HG02763 (cell line): Measurements from ENCODE around the gene NWD2.

Experiments
- ATAC-seq: cut with Tn5 transposase; IDR thresholded peaks from one replicate; pipeline ENCODE4 v1.9.1; 2021; ENCODE audit warnings: mild to moderate bottlenecking, moderate library complexity; ENCODE audit not compliant: unreplicated experiment

The NWD2 gene

DNA sequence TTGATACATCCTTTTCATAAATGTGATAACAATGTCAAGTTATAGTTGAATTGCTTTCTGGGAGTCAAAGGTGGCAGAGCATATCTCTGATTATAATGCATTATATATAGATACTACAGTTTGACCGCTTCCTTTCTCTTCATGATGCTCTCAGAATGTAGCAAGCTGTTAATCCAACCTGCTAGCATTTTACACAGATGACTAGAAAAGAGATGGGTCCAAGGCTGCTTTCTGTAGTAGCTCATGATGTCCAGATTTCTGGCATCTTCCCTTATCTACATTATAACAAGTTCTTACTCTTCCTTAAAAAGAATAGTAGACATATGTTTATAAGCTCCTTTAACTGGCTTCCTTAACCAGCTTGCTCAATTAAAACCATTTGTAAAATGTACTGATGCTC is 192.0 kb downstream of the NWD2 start:
- ATAC-seq, result no peak

DNA sequence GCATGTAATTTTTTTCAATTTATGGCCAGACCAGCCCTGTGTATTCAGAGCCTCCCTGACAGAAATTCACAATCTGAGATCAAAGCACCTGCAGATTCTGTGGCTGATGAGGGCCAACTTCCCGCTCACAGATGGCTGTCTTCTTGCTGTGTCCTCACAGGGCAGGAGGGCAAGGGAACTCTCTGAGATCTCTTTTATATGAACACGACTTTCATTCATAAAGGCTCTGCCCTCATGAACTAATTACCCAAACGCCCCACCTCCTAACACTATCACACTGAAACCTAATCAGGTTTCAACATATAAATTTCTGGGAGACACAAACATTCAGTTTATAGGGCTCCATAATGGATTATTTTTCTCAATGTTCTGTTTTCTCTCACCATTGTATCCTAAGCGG is 192.6 kb downstream of the NWD2 start:
- ATAC-seq, result no peak

DNA sequence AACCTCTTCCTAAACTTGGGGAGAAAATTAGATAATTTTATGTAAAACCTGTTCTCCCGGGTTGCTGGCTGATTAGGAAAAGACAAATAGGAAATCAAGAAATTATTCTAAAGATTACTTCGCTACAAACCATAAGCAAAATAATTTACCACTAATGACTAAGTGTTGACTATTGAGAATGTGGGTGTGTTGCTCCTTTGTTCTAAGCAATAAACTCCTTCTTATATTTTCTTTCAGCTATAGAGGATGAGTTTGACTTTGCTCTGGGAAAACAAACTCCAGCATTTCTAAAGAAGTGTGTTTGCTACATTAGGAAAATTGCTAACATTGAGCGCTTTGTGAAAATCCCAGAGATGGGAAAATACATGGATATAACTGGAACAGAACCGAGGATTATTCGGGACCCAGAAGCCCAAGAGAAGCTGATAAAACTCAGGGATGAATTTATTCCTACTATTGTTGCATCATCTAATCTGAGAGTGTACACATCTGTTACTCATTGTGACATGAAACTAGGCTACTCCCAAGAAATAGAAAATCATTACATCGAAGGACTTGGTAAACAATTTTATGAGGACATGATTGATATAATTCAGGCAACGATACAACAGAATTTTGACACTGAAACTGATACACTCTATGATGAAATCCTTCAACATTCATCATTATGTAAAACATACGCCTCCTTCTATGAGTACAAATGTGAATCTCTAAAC is 194.2 kb downstream of the NWD2 start:
- no peak for ATAC-seq

DNA sequence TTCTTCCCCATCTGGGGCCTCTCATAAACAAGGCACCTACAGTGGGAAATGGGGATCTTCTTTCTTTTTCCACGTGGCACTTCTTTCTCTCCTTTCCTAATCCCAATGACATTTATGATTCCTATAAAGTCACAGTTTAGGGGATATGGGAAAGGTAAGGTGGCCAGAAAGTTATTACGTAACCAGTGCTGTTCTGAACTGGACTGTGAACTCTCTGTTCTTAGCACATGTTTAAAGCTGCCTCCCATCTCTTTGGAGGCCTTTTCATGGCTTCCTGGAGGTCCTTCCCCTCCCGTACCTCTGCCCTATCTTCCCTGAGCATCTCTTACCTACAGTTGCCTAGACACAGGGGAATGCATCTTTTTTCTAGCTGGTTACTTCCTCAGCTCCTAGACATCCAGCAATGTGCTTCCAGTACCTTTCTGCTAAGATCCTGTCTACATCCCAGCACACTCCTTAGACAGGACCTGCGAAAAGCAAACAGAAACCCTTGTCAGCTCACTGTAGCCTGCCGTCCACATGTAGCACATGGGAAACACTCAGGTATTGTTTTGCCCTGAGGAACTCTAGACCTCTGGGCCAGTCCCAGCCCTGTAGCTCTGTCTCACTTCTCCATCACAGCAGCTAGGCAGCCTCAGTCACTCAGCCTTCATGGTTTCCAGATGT is 195.4 kb downstream of the NWD2 start:
- ATAC-seq, result no peak

DNA sequence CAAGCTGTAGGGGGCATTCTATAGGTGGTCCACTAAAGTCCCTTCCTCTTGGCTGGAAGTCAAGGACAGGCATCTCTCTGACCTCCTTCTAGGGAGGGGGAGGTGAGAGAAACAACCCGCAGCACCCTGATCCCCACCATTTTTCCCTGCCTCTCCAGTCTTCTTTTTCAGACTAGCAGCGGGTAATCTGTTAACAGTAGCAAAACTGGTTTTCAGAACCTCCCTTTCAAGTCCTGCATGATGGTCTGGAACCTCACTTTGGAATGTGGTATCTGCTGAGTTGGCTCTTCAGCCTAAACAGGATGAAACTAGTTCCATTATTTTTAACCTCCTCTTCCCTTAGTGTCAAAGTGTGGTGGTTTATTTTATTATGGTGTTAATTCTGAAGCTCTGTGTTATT is 196.0 kb downstream of the NWD2 start:
- ATAC-seq, result no peak

DNA sequence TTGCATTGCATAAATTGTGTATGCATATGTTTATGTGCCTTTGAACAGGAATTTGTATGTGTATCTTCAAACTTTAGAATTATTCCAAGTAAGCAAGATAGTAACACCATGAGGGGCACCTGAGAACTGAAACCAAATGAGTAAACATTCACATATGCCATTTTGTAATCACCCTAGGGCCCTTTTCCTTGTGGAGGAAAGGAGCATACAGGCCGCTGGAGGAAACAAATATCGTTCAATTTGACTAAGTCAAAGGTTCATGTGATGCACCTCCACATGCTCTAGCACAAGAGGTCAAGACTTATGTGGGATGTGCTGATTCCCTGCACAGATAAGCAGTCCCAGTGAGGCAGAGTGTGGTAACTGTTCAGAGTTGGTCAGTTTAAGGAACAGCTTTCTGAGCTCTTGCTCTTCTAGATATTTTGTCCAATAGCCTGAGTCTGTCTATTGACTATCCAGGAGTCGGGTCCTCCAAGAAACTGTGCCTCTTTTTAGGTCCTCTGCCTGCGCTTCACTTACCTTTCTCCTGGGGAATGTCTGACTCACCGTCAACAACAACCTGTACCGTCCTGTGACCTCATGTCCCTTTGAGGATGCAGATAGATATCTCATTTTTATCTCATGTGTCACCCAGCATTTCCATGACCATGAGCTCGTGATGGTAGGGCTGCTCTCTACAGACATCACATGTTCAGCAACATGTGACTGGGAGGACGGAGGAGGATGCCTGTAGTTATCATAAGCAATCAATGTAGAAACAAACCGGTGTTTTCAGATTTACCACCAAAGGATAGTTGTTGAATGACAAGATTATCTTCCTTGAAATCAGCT is 196.9 kb downstream of the NWD2 start:
- no peak for ATAC-seq

DNA sequence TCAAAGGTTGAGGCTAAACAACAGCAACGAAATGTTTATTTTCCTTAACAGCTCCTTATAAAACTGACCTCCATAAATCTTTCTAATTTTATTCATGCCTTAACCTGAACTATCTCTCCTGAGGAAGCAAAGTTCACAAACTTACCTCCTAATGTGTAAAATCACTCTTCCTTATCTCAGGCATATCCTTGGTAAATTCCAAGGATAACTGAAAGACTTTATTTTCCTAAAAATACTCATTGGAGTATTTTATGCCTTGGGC is 197.4 kb downstream of the NWD2 start:
- no peak for ATAC-seq

DNA sequence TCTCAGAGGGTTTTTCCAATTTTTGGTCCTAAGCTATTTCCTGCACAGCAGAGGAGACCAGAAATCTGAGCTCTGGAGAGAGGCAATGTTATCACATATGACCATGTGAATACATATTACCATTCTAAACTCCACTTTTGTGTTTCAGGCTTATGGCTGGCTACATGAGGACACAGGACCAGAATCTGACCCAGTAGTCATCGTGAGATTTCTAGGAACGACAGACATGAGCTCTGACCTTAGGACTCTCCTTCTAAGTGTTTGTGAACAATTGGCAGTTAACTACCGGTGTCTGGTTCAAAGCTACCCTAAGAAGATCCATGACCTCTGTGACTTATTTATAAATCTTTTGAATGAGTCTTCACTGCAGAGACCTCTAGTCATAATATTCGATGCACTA is 198.6 kb downstream of the NWD2 start:
- no peak for ATAC-seq

DNA sequence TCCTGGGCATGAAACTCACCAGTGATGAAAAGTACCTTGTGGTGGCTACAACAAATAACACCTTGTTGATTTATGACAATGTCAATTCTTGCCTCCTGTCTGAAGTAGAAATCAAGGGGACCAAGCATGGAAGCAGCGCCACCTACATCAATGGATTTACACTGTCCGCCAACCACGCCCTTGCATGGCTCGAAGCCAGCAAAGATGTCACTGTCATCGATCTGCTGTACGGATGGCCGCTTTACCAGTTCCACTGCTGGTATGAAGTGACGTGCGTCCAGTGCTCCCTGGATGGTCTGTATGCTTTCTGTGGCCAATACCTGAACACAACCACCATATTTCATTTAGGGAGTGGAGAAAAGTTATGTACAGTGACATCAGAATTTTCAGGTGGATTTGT is 200.5 kb downstream of the NWD2 start:
- no peak for ATAC-seq

DNA sequence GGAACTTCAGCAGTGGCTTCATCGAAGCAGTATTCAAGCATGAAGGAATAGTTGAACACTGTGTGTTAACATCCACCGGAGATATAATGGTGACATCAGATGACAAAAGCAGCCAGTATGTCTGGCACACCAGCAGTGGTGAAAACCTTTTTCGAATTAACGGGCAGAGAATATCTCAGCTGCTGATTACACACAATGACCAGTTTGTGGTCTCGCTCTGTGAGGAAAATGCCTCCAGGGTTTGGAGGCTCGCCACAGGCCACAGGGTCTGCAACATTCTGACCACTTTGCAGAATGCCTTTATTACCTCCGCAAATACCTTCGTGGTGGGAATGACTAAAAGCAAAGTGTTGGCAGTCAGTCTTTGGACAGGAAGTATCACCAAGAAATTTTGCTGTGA is 201.5 kb downstream of the NWD2 start:
- no peak for ATAC-seq

DNA sequence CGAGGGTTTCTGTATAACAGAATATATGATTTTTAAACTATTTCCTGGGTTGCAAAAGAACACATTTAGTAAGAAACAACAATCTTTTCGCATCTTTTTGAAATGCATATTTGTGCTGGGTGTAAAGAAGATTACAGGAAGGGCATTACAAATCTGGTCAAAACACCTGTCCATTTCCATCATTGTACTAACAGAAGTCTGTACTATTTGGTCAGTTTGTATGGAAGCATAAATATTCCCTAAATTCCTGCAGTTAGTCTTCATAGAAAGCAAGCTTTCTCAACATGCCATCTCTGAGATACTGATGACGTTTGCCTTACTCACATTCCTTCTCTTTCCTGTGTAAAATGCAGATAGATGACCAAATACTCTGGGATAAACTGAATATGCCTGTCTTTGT is 203.3 kb downstream of the NWD2 start:
- ATAC-seq, result no peak

DNA sequence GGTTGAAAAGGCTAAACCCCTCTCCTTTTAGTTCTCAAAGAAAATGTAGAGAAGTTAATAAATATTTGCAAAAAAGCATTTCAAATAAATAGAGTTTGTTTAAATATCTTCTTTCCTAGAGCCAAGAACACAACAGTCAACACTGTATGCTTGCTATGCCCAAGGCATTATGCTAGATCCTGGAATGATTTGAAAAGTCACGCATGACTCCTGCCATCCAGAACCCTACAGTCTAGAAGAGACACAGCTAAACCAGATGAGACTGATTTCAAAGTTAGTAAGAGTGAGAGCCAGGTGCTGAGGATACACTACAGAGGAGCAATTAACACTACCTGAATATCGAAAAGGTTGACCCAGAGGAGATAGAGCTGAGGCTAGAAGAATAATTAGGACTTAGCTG is 205.8 kb downstream of the NWD2 start:
- no peak for ATAC-seq

DNA sequence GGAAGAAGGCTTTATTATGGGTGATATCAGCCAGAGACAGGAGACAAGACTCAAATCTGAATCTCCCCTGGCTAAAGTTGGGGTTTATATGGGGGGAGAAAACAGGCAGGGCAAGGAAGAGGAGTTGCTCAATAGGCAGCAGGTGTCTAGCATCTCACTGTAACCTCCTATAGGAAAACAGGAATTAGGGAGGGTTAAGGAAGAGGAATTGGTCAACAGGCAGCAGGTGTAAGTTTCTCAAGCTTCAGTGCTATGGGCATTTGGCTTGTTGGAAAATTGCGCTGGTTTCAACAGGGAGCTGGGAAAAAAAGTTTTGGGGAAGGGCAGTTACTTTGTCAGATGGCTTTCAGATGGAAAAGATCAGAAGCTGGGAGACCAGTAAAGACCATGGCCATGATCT is 206.4 kb downstream of the NWD2 start:
- no peak for ATAC-seq

DNA sequence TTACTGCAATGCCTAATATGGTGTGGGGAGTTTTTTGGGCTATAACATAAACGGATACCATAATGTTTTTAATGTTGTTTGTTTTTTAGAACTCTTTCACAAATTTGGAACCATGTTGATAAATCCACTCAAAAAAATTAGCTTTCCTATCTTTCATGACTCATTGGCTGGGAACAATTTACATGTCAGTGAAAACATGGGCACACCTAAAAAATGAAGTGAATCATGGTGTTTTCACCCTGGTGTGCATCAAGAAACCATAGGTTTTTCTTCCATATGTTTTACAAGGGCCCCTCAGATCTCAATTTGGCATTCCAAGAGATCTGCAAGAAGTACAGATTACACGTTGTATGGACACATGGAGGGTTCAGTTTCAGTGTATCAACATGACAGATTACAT is 207.1 kb downstream of the NWD2 start:
- no peak for ATAC-seq

DNA sequence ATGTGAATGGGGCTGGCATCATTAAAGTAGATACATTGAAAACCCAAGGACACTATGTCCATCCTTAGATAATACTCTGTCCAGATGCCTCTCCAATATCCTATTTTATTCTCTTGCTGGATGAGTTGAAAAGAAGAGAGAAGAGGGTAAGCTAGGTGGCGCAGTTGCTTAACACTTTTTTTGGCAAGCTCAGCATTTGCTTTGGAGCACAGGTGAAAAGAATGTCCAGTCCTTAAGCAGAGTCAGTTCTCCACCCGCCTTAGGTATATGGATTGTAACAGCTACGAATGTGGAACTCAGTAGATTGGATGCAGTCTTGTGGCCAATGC is 208.4 kb downstream of the NWD2 start:
- ATAC-seq, result peak; percentile 52

DNA sequence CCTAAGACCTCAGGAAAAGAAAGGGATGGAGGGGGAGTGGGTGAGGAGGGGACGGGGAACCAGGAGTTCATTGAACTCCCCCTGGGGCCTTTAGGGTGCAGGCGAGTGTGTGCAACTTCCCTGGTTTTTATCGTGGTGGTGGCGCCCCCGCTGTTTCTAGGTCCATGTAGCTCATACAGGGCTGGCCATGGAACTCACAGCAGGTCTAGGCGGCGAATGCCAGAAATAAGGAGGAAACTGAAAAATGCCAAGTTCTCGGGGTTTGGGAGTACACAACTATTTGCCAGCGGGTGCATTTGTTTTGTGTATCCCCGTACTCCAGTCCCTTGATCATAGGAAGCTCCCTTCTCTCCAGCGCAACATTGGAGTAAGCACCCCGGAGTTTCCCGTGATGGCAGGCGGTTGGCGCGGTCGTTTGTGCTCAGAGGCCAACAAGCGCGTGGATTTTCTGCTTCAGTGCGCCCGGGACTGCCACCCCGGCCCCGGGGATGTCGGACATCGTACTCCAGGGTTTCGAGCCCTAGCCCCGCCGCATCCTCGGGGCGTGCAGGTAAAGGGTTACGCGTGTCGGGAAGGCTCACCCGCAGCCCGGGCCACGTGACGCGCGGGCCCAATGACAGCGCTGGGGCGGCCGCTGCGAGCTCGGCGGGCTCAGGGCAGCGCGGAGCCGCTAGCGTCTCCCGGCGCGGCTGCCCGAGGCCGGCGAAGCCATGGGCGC is 208.9 kb downstream of the NWD2 start:
- ATAC-seq, result peak; percentile 80

DNA sequence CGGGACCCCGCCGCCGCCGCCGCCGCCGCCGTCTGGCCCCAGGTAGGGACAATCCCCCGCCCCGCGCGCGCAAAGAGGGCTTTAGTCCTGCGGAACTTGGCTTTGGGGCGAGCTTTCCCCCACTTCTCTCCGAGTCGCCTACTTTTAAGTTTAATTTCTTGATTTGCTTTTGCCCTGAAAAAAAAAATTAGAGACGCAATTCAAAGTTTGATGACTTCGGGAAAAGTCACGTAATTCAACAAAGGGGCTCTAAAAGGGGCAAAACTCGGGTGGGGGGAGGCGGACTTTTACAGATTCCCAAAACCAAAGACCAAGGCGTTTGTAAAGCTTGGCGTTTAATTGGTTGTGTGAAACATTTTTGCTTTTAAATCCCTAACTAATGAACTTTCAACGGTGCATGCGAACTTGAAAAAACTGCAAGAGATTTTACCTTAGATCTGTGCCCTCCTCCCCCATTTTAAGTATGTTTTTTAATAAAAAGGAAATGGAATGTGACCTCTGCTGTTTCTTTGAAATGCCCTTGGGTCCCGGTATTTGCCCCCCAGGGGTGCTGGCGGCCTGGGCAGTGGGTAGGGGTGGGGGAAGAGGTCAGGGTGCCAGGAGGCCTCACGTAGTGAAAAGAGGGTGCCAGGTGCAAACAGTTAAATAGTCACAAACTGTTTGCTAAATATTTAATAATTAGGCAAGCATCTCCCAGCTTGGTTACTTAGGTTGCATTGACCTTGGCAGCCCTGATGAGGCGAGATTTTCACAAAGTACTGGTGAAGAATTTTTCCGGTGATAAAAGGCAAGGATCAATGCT is 209.7 kb downstream of the NWD2 start:
- ATAC-seq, result no peak

DNA sequence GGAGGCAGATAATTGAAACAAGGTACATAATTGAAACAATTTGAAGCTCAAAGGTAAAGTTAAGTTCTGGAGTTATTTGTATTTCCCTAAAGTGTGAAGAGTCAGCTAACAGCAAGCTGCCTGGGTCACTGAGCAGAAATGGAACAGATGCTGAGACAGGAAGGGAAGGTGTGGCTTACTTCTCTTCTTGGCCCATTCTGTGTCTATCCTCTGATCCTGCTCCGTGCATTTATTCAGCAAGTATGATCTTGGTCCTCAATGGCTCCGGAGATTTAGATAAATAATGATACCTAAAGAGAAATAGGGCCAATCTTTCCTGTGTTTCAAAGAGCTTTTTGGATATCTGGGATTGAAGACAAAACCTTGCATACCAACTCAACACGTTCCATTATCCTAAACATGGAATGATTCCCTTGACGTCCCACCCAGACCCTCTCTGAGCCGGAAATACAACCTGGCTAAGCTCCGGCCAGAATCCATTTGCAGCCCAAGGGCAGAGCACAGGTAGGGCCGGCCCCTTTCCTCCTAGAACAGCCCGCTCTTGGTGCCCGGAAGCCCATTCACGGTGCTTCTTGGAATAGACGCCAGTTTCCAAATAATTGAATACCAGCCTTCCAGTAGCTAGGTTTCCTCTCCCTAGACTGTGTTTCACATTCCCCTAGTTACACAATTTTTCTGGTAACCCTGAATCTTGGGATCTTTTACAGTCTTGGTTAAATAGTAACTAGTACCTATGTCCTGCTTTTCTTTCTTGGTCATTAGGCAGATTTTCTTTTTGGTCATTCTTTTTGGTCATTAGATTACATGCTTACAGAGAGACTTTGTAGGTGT is 211.0 kb downstream of the NWD2 start:
- ATAC-seq, result no peak

DNA sequence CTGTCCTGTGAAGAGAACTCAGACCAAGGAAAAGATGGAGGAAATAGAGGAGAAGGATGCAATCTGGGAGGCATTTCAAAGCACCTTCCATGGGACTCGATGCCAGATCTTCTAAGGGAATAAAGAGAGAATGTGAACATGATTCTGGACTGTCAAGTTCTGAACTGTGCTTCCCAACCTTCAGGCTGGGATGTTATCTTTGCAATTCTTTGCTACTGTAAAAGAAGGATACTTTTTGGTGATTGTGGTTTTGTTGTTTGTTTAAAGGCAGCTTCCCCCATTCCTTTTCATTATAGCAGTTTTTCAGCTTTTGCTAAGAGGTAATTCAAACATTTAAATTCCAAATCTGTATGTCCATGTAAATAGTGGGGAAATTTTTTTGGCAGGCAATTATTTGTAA is 217.3 kb downstream of the NWD2 start:
- no peak for ATAC-seq
